OCI-LY3 (cell line): ENCODE data around the gene MRPL23.

Experiments used
- H2AFZ ChIP-seq: fragments of 200-600, 300-600 bp; shearing (Covaris generic); 2 replicates; pipeline ENCODE4 v1.6.0; 2014; ENCODE audit warnings: antibody characterized with exemption, low read depth, low read length
- H3K27ac ChIP-seq: fragments of 200-600, 300-600 bp; sonication (generic); 2 replicates; pipeline ENCODE4 v1.5.1; 2014; ENCODE audit warnings: mild to moderate bottlenecking, low read length, moderate library complexity, mixed read lengths
- H3K27me3 ChIP-seq: fragments of 200-600, 300-600 bp; sonication (generic); 2 replicates; pipeline ENCODE4 v1.6.1; 2014; ENCODE audit warnings: low read depth, low read length, mixed read lengths
- H3K36me3 ChIP-seq: fragments of 200-600, 300-600 bp; sonication (generic); replicated peaks from 2 replicates; pipeline ENCODE3; 2014; ENCODE audit warnings: low read depth, low read length, mixed read lengths
- H3K4me1 ChIP-seq: fragments of 300-600, 200-600 bp; sonication (generic); 2 replicates; pipeline ENCODE4 v1.6.1; 2014; ENCODE audit warnings: low read length, mixed read lengths
- H3K4me2 ChIP-seq: fragments of 200-600, 300-600 bp; sonication (generic); 2 replicates; pipeline ENCODE4 v1.6.1; 2014; ENCODE audit warnings: low read length, mixed read lengths
- H3K4me3 ChIP-seq: fragments of 300-600, 200-600 bp; sonication (generic); 2 replicates; pipeline ENCODE4 v1.5.1; 2014; ENCODE audit warnings: antibody characterized with exemption, mild to moderate bottlenecking, low read length, moderate library complexity
- H3K79me2 ChIP-seq: fragments of 300-600, 200-600 bp; shearing (Covaris generic); 2 replicates; pipeline ENCODE4 v1.6.1; 2014; ENCODE audit warnings: mild to moderate bottlenecking, low read length, mixed read lengths
- H3K9ac ChIP-seq: fragments of 300-600, 200-600 bp; shearing (Covaris generic); 2 replicates; pipeline ENCODE4 v1.6.0; 2014; ENCODE audit warnings: mild to moderate bottlenecking, low read length, moderate library complexity
- H3K9me3 ChIP-seq: fragments of 200-600, 300-600 bp; shearing (Covaris generic); 2 replicates; pipeline ENCODE4 v1.6.1; 2014; ENCODE audit warnings: low read length, mixed read lengths; ENCODE audit not compliant: insufficient read depth
- H4K20me1 ChIP-seq: fragments of 200-600, 300-600 bp; sonication (generic); 2 replicates; pipeline ENCODE4 v1.6.1; 2016; ENCODE audit warnings: low read length, mixed read lengths; ENCODE audit not compliant: insufficient read depth
- EZH2phosphoT487 ChIP-seq: fragments of 200-600 bp; shearing (Covaris generic); IDR thresholded peaks from 2 replicates; pipeline ENCODE4 v1.6.1; 2018; ENCODE audit warnings: antibody characterized with exemption, mixed run types, low read depth
- TF ChIP-seq, protein P1 (sequence below): fragments of 200-600, 300-600 bp; sonication (generic); IDR thresholded peaks from 2 replicates; pipeline ENCODE4 v1.5.1; 2014; ENCODE audit warnings: antibody characterized with exemption, low read length, low read depth

The MRPL23 gene

DNA sequence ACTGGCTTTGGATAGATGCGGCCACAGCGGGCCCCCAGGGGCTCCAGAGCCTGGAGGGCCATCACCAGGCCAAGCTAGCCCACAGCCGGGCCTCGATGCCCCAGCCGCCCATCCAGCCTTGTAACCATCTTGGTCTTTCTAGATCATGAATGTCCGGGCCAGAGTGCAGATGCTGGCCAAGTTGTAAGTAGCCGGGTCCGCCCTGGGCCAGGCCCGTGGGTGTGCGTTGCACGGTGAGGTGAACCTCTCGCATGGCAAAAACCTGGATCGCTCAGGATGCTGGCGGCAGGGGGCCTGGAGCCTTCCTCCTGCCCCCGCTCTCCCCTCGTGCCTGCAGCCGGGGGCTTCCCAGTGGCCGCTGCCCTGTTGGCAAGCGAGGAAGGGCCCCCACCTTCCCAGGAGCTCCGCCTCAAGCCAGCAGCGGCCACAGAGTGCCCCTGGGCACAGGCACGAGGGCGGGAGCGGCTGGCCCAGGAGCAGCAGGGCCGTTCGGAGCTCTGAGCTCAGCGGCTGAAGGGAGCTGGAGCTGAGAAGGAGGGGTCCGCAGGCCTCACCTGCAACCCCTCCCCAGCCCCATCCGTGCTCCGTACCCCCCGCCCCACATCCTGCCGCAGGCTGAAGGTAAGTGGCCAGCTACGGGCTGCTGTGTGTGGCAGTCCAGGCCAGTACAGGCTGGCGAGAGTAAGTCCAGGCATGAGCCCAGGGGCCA lies 10.9 kb upstream of the MRPL23 start:
- Histone ChIP-seq H3K4me1 (no peaks in the 10 kb centered on the region), H3K27me3 (0 out of 2 replicates have a peak, but pooled peaks cover 2% of the 10 kb centered on the region), H3K27ac (no peak overlapping the region), H3K36me3 (no peaks in the 10 kb centered on the region), H2AFZ (no peak overlapping the region), H3K4me2 (no peak overlapping the region), H3K4me3 (no peak overlapping the region), H4K20me1 (no peaks in the 10 kb centered on the region), H3K9me3 (no peaks in the 10 kb centered on the region), H3K9ac (no peak overlapping the region), H3K79me2 (no peaks in the 10 kb centered on the region)
- TF ChIP-seq, protein P1, sequence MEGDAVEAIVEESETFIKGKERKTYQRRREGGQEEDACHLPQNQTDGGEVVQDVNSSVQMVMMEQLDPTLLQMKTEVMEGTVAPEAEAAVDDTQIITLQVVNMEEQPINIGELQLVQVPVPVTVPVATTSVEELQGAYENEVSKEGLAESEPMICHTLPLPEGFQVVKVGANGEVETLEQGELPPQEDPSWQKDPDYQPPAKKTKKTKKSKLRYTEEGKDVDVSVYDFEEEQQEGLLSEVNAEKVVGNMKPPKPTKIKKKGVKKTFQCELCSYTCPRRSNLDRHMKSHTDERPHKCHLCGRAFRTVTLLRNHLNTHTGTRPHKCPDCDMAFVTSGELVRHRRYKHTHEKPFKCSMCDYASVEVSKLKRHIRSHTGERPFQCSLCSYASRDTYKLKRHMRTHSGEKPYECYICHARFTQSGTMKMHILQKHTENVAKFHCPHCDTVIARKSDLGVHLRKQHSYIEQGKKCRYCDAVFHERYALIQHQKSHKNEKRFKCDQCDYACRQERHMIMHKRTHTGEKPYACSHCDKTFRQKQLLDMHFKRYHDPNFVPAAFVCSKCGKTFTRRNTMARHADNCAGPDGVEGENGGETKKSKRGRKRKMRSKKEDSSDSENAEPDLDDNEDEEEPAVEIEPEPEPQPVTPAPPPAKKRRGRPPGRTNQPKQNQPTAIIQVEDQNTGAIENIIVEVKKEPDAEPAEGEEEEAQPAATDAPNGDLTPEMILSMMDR = no peak
- no peak for TF ChIP-seq EZH2phosphoT487

DNA sequence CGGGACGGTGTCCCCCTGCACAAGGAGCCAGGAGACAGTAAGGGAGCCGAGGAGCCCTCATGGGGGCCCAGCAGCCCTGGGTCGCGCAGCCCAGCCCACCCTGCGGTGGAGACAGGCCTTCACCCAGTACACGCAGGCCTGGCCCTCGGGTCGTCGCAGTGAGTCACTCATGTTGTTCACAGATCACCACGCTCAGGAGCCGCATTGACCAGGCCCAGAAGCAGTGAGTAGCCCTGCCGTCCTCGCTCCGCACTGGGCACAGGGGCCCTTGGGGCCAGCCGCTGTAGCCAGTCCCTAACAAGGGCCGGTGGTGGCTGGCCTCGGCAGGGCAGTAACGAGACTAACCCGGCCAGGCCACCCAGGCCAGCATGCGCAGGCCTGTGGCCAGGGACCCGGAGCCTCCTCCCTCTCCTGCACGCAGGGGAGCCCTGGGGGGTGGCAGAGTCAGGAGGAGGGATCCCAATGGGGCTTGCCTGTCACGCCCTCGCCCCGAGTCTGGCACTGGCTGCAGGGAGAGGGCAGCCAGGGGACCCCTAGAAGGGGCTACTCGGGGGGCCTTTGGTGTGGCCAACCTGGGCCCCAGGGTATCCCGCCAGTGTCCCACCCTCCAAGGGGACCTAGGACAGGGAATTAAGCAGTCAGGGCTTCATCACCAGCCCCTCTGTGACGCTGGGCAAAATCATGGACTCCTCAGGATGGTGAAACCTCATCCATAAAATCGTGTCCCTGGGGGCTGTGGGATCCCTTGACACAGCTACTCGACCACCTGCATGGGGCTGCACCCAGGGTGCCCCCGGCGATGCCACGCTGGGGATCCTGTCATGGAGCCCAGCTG lies 10.1 kb upstream of the MRPL23 start:
- no peaks in the 10 kb centered on the region for H3K36me3 ChIP-seq
- H3K79me2 ChIP-seq = no peaks in the 10 kb centered on the region
- no peaks in the 10 kb centered on the region for H3K27me3 ChIP-seq
- H3K4me3 ChIP-seq = no peak overlapping the region
- TF ChIP-seq, protein P1 = no peak
- no peak for TF ChIP-seq EZH2phosphoT487
- H3K4me1 ChIP-seq = no peaks in the 10 kb centered on the region
- H3K9ac ChIP-seq = no peak overlapping the region
- no peak overlapping the region for H2AFZ ChIP-seq
- no peak overlapping the region for H3K27ac ChIP-seq
- H3K9me3 ChIP-seq = no peaks in the 10 kb centered on the region
- no peak overlapping the region for H3K4me2 ChIP-seq
- H4K20me1 ChIP-seq = no peaks in the 10 kb centered on the region

- no peaks in the 10 kb centered on the region for H3K4me1 ChIP-seq
- no peaks in the 10 kb centered on the region for H3K27me3 ChIP-seq
- H3K9ac ChIP-seq = no peak overlapping the region
- no peaks in the 10 kb centered on the region for H3K79me2 ChIP-seq
- no peaks in the 10 kb centered on the region for H3K36me3 ChIP-seq
- no peak overlapping the region for H2AFZ ChIP-seq
- no peak for TF ChIP-seq EZH2phosphoT487
- TF ChIP-seq, protein P1 = no peak
- H3K27ac ChIP-seq = no peak overlapping the region
- H3K4me2 ChIP-seq = no peak overlapping the region
- H3K4me3 ChIP-seq = no peak overlapping the region
- H4K20me1 ChIP-seq = no peaks in the 10 kb centered on the region
- H3K9me3 ChIP-seq = no peaks in the 10 kb centered on the region
Observed at GRCh38 chr11:1937616-1938342, 9.4 kb upstream of the MRPL23 start.
